ENCODE results near the gene PCDHGA4.

- TF ChIP-seq FOSB (CRISPR knock-in tag; IDR thresholded peaks at IDR 0.05) (no peak), CTCF (IDR thresholded peaks at IDR 0.05) (no peak), SMC3 (IDR thresholded peaks at IDR 0.05) (no peak), EP300 (IDR thresholded peaks at IDR 0.05) (no peak), RAD21 (conservative IDR thresholded peaks at IDR 0.05 in 1 of 2, IDR thresholded peaks at IDR 0.05 in 1 of 2) (no peak)
These were observed 47.9 kb downstream of the PCDHGA4 start, which contains the start of gene PCDHGA9 for GRCh38 chr5:141402553-141403243.
